Left forelimb (tissue), 1 donor: ENCODE measurements around the gene ASPDH.

Source experiments
- DNase-seq: peaks from one replicate; pipeline ENCODE4 v3.0.0-alpha.2; 2018; ENCODE audit warnings: low spot score

ASPDH gene

DNA sequence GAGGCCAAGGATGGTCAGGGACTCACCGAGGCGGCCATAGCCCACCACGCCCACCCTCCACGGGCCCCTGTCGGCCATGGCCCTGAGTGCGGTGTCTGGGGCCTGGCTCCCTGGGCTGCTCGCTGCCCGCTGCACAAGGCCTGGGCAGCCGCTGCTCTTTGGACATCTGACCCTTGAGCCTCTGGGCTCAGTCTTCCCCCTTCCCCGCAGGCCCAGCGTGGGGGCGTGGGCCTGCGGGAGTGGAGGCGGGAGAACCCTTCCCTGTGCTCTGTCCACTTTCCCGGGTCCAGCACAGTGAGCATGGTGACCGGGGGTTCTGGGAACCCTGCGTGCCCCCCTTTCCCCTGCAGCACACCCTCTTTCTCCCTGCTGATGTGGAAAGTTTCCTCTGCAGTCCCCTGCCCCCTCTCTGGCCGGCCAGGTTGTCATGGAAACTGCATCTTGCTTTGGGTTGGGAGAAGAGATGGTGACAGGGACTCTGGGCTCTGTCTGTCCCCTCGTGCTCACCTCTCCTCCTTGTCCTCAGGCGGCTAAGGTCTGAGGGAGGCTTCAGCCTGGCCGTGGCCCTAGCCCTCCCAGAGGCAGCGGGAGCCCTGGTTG is at the start of gene ASPDH:
Gene ASPDH (minus strand): TSS at position 168 of the 600 bp plus-strand sequence. CDS start 90 bp downstream, at position 78.
- no peak for DNase-seq

DNA sequence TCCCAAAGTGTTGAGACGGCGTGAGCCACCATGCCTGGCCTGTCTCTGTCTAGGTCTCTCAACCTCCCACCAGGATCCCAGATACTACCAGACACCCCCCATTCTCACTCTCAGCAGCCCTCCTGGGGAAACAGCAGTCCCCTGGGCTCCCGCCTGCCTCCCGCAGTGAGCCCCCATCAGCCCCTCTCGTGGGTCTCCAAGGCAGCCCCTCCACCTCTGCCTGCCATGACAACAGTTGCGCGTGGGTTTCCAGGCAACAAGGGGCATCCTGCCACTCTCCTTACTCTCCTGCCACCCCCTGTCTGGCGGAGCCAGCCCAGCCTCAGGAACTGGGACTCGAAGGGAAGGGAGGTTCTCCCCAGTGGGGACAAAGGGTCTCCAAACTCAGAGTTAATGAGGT is 49.3 kb upstream of the ASPDH start:
- DNase-seq = no peak

DNA sequence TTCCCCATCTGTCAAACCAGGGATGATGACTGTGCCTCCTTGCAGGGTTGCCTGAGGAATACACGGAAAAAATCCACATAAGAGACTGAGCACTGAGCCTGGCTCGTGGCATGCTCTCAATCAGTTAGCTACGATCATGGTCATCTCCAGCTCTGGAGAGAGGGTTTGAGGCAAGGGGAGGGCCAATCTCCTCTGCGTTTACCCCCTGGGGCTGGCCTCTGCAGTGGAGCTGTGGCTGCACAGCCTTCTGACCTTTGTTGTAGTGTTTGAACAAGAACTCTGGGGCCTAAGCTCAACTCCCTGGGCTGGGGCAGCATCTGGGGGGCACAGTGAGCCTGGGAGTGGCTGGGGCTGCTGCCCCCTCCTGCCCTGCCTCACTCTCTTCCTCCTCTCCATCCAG is 48.6 kb upstream of the ASPDH start:
- no peak for DNase-seq

DNA sequence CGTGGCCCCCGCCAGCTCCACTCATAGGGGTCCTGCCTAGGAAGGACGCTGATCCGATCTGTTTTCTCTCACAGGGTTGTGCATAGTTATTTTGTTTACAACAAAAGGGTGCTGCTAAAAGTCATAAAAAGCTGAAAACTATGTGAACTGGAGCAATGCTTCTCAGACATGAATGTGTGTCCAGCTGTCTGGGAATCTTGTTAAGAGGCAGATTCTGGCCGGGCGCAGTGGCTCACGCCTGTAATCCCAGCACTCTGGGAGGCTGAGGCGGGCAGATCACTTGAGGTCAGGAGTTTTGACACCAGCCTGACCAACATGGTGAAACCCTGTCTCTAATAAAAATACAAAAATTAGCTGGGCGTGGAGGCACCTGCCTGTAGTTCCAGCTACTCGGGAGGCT is 45.9 kb upstream of the ASPDH start:
- DNase-seq = no peak

DNA sequence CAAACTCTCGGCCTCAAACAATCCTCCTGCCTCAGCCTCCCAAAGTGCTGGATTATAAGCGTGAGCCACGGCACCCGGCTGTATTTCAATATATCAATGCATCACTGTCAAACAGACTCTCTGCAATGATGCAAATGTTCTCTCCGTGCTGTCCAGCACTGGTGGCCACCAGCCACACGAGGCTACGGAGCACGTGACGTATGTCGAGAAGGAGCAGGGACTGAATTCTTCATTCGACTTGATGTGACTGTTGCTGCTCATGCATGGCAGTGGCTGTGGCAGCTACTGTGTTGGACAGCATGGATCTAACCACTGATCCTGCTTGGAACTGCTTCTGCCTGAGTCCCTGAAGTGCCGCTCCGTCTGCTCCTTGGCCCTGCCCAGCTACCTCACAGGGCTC is 44.7 kb upstream of the ASPDH start:
- DNase-seq = no peak

DNA sequence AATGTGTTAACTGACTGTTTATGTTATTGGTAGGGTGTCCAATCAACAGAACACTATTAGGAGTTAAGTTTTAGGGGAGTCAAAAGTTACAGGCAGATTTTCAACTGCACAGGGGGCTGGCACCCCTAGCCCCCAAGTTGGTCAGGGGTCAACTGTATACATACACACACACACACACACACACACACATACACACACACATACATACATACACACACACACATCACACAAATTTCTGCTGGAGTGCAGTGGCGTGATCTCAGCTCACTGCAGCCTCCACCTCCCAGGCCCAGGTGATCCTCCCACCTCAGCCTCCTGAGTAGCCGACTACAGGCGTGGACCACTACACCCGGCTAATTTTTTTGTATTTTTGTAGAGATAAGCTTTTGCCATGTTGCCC is 44.3 kb upstream of the ASPDH start:
- DNase-seq = no peak

DNA sequence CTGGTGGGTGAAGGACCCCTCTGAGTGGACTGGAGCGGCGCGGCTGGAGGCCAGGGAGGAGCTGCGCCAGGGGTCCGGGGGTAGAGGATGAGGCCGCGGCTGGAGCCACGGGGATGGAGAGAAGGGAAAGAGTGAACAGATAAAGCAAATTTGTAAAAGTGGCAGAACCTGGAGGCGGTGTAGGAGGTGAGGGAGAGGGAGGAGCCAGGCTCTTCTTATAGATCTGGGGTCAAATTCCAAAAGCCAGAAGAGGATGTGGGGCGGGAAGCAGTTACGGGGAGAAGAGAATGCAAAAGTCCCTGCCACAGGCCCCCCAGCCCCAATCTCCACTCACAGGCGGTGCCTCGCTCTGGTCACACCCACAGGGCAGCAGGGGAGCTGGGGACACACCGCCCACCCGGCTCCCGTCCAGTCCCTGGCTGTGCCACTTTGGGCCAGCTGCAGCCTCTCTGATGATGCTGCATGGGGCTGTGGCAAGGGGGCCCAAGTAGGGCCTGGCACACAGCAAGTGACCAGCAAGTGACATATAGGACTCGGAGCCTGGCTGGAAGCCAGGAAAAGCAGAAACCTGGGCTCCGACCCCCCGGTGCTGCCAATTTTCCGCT is 43.4 kb upstream of the ASPDH start:
- DNase-seq = no peak

DNA sequence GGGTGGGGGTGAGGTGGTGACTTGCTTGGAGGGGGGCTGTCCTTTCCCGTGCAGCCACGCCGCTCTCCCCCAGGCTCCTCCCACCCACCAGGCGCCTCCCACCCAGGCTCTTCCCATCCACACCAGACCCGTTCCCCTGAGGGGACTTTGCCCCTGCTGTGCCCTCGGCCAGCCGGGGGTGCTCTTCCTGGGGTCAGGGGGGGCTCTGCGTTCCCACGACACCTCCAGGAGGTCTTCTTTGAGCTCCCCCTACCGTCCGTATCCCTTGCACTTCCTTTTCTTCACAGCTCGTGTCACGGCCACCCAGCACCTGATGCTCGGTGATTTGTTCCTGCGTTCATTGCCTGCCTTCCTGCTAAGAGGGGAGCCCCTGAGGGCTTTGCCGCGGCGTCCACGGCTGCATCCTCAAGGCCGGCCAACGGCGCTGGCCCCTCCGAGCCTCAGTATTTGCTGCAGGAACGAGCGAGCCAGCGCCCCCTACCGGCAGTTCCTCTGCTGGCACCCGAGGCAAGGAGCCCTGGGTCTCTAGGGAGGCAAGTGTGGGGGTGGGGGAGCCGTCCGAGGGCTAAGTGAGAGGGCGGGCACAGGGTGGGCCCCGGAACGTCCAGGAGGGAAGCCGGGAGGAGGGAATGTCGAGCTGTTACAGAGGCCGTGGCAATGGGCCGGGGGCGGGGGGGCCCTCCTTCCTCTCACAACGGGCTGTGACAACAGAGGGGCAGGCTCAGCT is 42.7 kb upstream of the ASPDH start:
- peak; percentile 85 for DNase-seq

DNA sequence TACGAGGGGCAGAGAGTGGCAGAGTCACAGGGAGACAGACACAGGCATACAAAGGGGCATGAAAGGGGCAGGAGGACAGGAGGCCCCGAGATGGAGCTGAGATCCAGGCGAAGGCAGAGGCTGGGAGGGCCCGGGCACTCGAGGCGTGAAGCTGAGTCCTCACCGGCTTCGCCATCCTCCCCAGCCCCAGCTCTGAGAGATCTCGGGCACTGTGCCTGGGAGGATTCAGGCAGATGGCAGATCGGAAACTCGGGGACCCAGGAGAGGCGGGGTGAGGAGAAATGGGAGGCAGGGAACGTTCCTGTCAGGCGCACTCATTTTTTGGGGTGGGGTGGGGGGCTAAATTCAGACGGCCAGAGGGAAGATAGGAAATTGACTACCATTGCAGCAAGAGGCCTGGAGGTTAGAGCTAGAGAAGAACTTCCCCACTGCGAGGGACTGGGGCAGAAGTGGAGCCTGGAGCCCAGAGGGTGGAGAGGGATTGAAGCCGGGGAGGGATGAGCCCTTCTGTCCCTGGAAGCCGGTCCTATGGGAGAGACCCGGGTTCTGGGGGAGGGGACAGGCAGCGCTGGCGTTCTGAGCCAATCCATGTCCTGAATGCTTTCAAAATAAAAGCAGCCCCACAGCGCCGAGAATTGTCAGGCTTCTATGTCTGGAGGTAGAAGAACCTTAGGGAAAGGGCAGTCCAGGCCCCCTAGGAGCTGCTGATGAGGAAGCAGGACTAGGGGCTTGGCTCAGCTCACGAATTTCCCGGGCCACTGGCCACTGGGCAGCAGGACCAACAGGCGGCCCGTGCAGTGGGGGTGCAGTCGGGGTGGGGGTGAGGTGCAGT is 42.0 kb upstream of the ASPDH start:
- no peak for DNase-seq

DNA sequence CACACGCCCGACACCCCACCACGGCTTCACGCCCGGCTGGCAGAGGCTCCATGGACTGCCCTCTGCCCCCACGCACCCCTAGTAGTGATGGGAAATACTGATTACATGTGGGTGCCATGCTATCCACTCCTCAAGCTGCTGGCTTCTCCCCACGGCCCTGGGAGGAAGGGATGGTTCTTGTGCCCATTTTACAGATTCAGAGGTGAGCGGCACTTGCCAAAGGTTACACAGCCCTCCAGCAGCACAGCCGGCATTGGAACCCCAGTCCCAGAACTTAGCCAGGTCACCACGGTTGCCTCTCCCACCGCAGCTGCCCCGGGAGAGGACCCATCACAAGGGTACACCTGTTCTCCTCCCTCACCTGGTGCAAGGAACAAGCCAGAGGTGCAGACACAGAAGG is 41.3 kb upstream of the ASPDH start:
- DNase-seq = no peak

DNA sequence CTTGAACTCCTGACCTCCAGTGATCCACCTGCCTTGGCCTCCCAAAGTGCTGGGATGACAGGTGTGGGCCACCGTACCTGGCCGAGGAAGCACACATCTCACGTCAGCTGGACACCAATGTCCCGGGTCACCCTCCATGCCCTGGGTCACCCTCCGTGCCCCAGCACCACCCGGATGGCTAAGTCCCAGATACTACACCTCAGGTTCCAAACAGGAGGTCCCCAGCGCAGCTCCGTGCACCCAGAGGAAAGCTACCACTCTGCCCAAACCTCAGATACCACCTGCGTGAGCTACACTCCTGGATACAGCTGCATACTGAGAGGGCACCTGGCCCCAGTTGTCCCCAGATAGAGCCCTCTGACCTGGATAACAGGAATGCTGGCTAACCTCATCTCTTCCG is 40.5 kb upstream of the ASPDH start:
- no peak for DNase-seq

DNA sequence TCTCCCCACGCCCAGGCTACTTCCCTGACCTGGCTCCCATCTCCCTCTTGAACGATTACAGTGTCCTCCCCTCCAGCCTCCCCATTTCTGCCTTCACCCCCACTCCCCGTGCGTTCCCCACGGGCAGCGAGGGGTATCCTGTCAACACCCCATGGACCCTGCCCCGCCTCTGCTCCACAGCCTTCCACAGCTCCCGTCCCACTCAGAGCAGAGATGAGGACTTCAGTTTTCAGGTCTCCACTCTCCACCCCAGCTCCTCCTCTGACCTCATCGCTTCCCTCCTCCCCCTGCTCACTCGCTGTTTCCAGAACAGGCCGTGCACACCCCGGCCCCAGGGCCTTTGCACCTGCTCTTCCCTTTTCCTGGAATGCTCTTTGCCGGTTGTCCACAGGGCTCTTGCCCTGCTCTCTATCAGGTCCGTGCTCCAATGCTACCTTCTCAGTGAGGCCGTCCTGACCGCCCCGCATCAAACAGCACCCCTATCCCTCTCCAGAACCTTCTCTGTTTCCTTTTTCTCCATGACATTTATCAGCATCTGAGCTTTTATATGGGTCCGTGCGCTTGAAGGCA is 39.5 kb upstream of the ASPDH start:
- no peak for DNase-seq

DNA sequence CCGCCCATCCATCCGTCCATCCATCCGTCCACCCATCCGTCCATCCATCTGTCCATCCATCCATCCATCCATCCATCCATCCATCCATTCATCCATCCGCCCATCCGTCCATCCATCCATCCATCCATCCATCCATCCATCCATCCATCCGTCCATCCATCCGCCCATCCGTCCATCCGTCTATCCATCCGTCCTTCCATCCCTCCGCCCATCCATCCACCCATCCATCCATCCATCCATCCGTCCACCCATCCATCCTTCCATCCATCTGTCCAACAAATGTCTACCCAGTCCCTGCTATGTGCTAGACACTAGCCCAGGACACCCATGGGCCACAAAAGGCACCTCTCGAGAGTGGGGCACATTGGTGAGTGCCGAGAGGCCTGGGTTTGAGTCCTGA is 38.8 kb upstream of the ASPDH start:
- no peak for DNase-seq

DNA sequence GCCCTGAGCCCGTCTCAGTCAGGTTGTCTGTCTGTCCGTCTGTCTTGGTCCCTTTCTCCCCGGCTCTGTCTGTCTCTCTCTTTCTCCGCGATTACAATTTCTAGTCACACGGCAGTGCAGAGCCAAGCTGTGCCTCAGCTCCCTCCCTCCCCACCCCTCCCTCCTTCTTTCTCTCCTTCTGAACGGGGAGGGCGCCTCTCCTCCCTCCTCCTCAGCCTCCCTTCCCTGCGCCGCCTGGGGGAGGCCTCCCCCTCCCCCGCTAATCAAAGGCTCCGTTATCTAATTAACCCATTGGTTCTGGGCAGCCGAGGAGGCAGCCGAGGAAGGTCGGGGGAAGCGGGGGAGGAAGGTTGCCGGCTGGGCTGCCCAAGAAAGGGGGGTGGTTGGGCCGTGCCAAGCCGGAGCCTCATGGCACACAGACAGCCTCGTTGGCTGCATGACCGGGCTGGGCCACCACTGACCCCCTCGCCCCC is 38.0 kb upstream of the ASPDH start:
- DNase-seq = no peak

DNA sequence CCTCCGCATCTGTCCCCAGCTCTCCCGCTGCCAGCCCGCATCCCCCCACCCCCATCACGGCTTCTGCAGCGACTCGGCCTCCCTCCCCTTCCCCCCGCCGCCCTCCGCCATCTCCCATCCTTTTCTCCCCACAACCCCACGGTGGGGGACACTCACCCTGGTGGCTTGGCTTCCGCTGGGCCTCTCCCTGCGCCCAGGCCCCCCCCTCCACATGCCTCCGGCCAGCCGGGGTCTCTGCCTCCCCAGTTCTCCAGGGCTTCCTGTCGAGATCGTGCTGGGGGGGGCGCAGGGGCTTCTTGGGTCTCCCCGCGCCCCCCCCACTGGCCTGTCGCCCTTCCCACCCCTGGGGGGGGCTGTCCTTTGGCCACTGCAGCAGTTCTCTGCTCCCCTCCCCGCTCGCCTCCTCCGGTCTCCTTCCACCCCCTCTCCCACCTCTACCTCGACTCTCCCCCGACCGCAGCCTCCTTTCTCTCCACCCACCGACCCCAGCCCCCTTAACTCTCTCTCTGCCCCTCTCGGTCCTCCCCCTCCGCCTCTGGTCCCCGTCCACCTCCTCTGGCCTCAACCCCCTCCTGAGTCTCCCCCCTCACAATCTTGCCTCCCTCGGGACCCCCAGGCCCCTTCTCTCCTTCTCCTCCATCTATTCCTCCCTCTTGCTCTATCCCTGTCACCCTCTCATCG is 37.5 kb upstream of the ASPDH start:
- no peak for DNase-seq

DNA sequence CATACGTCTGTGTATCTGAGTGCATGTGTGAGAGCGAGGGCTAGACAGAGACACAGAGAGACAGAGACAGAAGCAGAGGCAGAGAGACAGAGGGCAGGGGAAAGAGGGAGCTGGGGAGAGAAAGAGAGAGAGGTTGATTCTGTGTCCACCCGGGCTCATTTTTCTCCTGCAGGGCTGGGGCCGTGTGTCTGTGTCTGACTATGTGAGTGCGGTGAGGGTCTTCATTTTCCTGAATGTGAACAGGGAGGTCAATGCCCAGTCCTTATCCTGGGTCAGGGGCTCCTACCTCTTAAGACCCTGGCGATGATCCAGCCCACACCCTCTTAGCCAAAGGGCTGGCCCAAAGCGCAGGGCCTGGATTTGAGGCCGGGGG is 36.9 kb upstream of the ASPDH start:
- no peak for DNase-seq

DNA sequence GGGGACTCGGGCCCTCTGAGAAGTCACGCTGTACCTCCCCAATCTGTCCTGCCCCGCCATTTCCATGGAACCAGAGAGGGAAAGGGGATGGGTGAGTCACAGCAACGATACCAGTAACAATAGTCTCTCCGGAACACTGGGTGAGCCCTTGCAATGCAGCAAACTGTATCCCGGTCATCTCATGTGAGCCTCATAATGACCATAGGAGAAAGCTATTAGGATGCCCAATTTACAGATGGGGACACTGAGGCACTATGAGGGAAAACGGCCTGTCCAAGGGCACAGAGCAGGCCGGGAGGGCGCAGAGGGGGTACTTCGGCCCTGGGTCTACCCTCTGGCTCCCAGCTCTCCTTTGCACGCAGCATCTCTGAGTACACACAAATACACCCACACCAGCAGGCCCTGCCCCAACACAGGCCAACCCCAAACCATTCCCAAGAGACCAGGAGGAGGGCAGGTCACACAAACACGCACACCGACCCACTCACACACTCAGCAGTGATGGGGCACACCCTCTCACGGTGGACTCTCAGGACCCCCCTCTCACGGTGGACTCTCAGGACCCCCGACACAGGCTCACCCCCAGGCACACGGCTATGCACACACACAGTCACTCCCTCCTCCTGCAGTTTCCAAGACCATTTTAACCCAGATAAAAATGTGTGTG is 36.3 kb upstream of the ASPDH start:
- no peak for DNase-seq

DNA sequence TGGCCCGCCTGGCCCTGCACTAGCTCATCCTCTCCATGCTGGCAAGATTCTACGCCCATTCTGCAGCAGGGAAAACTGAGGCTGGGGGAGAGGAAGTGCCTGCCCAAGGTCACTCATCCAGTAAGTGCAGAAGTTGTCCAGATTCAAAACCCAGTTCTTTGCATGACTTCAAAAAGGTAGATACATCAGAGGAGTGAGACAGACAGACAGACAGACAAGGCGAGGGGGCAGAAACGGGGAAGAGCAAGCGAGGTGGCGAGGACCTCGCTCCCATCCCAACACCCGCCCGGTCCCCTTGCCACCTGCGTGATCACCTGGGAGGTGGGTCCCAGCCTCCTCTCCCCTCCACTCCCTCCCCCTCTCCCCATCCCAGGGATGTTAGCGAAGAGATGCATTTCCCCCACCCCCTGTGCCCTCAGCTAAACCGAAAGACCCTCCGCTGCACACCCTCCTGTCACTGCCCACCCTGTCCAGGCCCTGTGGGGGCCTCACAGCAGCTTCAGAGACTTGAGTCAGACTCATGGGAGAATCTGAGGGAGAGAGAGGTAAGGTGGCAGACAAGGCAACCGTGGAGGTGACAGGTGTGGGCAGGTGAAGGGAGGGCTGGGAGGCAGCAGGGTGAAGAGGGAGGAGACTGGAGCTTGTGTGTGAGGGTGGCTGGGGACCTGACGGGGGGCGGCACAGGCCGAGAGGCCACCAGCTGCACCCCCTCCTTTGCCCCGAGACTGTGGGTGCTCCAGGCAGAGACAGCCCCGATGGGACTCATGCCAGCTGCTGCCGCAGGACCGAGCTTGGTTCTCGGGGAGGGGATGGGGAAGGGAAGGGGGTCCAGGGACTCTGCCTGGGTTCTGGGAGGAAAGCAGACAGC is 35.6 kb upstream of the ASPDH start:
- DNase-seq = no peak

DNA sequence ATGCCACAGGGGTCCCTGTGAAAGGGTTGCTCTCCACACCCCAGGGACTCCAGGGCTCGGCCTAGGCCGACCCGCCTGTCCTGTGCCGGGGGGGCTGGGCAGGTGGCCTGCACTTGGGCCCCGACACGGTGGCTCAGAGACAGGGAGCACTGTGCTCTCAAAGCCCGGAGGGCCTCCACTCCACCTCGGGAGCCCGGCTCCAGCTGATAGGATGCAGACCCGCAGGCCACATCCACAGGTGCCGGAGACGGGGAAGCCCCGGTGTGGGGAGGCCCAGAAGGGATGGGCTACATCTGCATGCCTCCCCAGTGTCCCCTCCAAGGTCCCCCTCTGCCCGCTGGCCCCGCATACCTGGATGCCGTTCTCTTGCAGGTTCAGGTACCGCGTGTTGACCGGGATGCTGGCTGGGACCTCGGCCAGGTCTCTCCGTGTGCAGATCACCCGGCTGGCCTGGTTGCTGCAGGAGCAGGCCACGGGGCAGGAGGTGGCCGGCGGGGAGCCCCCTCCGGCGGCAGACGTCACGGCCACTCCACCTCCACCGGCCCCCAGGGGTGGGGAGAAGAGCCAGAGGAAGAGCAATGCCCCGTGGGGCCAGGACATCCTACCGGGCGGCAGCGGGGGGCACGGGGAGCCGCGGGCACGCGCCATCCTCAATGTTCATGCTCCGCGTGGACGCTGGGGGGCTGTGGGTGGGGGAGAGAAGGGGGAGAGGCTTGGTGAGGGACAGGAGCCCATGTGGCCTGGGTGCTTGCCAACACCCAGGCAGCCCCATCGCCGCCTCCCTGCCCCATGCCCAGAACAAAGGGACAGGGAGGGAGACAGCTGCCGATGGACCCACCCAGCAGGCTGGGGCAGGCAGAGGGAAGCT is 34.7 kb upstream of the ASPDH start:
- no peak for DNase-seq
